HepG2 (cell line): ENCODE measurements around the gene POC1B. TPM values are rescaled to one million over a fixed set of nuclear protein-coding genes. Genes with fewer than 3 reads are reported as not detected.
A peak's percentile ranks its signal among the peaks of the same experiment; 100 is the strongest.

Experiments used
- ATAC-seq: fragments of 200-7000 bp; cut with Tn5 transposase; 3 replicates; pipeline ENCODE4 v1.9.1; 2020; ENCODE audit warnings: mild to moderate bottlenecking, moderate library complexity
- BruUV-seq: library from RNA; stranded (reverse); fragments of 400-500 nt; replicated peaks from 2 replicates; lab custom pipeline; 2021; lab: Mats Ljungman, UMichigan
- CTCF ChIA-PET: fragments of 300-600 bp; formaldehyde crosslinking; extraction: SDS; loops from one replicate; lab custom pipeline; 2021; ENCODE audit warnings: low total read pairs, inconsistent platforms, low intra/inter-chr PET ratio; lab: Yijun Ruan, JAX
- POLR2A ChIA-PET: fragments of 350-600 bp; sonication (Branson Sonifier 250); formaldehyde crosslinking; loops from one replicate; lab custom pipeline; 2020; ENCODE audit warnings: antibody characterized with exemption, inconsistent platforms; lab: Yijun Ruan, JAX
- DNase-seq: peaks from one replicate; pipeline ENCODE4 v3.0.0-alpha.2; 2015; ENCODE audit warnings: low spot score
- FAIRE-seq: peaks from 3 replicates; lab custom pipeline; 2011; peaks lifted over from hg19 to GRCh38; lab: Jason Lieb, UNC
- H2AFZ ChIP-seq: one replicate; pipeline ENCODE4 v1.6.1; 2011; ENCODE audit warnings: low read length, inconsistent platforms
- H3K27ac ChIP-seq: fragments of 300-600 bp; 3 replicates; pipeline ENCODE4 v1.8.0; 2011; ENCODE audit warnings: mixed run types, mild to moderate bottlenecking, mixed read lengths, low read length, inconsistent platforms; ENCODE audit not compliant: insufficient read depth; ENCODE audit errors: extremely low read length
- H3K27me3 ChIP-seq, 2 experiments: fragments of 200-600 bp in 1 of 2; 2 replicates in 1 of 2; 3 replicates in 1 of 2; pipeline versions ENCODE4 v1.6.0 to v1.8.0; 2011; ENCODE audit warnings: low read length in 2 of 2, mild to moderate bottlenecking in 2 of 2, moderate library complexity in 2 of 2, inconsistent platforms in 1 of 2; ENCODE audit not compliant: insufficient read depth in 2 of 2, control insufficient read depth in 1 of 2
- H3K36me3 ChIP-seq, 2 experiments: fragments of 200-600 bp in 1 of 2; replicated peaks in 1 of 2; 2 replicates in 1 of 2; 3 replicates in 1 of 2; pipeline versions ENCODE4 v1.5.1 to v1.8.0; 2011; ENCODE audit warnings: low read length in 2 of 2, inconsistent platforms in 1 of 2; ENCODE audit not compliant: insufficient read depth in 2 of 2, control insufficient read depth in 1 of 2
- H3K4me1 ChIP-seq: 2 replicates; pipeline ENCODE4 v1.5.1; 2012; ENCODE audit warnings: low read length, inconsistent platforms; ENCODE audit not compliant: insufficient read depth
- H3K4me2 ChIP-seq: 2 replicates; pipeline ENCODE4 v1.6.0; 2011; ENCODE audit warnings: low read depth, low read length, inconsistent platforms
- H3K4me3 ChIP-seq, 3 experiments: fragments of 200-600 bp in 1 of 3; sonication (generic), shearing (Covaris generic) in 1 of 3; replicated peaks in 1 of 3; 2 replicates each; pipeline ENCODE4 v1.5.1; 2011 to 2016; ENCODE audit warnings: low read length in 3 of 3, inconsistent platforms in 2 of 3, low read depth in 2 of 3, mild to moderate bottlenecking in 2 of 3, control low read depth in 1 of 3, mixed read lengths in 1 of 3; ENCODE audit not compliant: insufficient read depth in 1 of 3
- H3K79me2 ChIP-seq: one replicate; pipeline ENCODE4 v1.6.1; 2011; ENCODE audit warnings: low read length, inconsistent platforms; ENCODE audit not compliant: insufficient read depth
- H3K9ac ChIP-seq: 2 replicates; pipeline ENCODE4 v1.6.0; 2011; ENCODE audit warnings: mild to moderate bottlenecking, low read depth, low read length, inconsistent platforms; ENCODE audit not compliant: insufficient read depth
- H3K9me3 ChIP-seq: 2 replicates; pipeline ENCODE4 v1.5.1; 2012; ENCODE audit warnings: mild to moderate bottlenecking, low read length
- H4K20me1 ChIP-seq: 2 replicates; pipeline ENCODE4 v1.6.0; 2011; ENCODE audit warnings: inconsistent platforms, mild to moderate bottlenecking, low read length, moderate library complexity; ENCODE audit not compliant: insufficient read depth
- DDIT3 ChIP-seq: sonication (generic); formaldehyde crosslinking; IDR thresholded peaks from 2 replicates; pipeline ENCODE4 v1.4.0; 2020; ENCODE audit warnings: mild to moderate bottlenecking, missing genetic modification reagents
- FOXC1 ChIP-seq: sonication (generic); formaldehyde crosslinking; IDR thresholded peaks from 2 replicates; pipeline ENCODE4 v1.8.0; 2022; ENCODE audit warnings: mild to moderate bottlenecking, missing genetic modification reagents, borderline replicate concordance
- LRRFIP1 ChIP-seq: sonication (generic); formaldehyde crosslinking; conservative IDR thresholded peaks from 2 replicates; pipeline ENCODE4 v1.4.0; 2020; ENCODE audit warnings: missing genetic modification reagents
- MAF1 ChIP-seq: sonication (generic); formaldehyde crosslinking; IDR thresholded peaks from 2 replicates; pipeline ENCODE4 v1.5.0; 2020; ENCODE audit warnings: missing genetic modification reagents, borderline replicate concordance
- MLX ChIP-seq: IDR thresholded peaks from 2 replicates; pipeline ENCODE4 v1.6.1; 2016
- NFRKB ChIP-seq: fragments of 450-650 bp; IDR thresholded peaks from 2 replicates; pipeline ENCODE4 v1.6.1; 2017
- ZBTB26 ChIP-seq: IDR thresholded peaks from 2 replicates; pipeline ENCODE4 v1.6.1; 2016; ENCODE audit warnings: missing compliant biosample characterization, missing genetic modification reagents, borderline replicate concordance
- WGBS: methylation state at CpG from one replicate; pipeline ENCODE4 v1.1.6; 2017; ENCODE audit warnings: low lambda C conversion rate; 5-methylcytosine and 5-hydroxymethylcytosine counted together
- in situ Hi-C: cut with HindIII; loops from 2 replicates; pipeline ENCODE4 v1.10.0; 2017; ENCODE audit warnings: low pct_unique_long_range_greater_than_20kb; ENCODE audit not compliant: extremely low pct_ligation_motif_present
- intact Hi-C: fragments of 100-400 bp; cut with micrococcal nuclease; formaldehyde crosslinking; loops from one replicate; pipeline ENCODE4 v1.10.0; 2022; ENCODE audit not compliant: unreplicated experiment
- polyA plus RNA-seq, 8 experiments: library from polyadenylated mRNA; depleted of rRNA in 3 of 8; stranded (reverse) in 7 of 8; unstranded in 1 of 8; fragments of >200 nt; fragmentation: Illumina TruSeq in 4 of 8; extraction: Trizol in 4 of 8; gene quantifications; 2 replicates each; pipeline versions ENCODE4 v1.2.1 to v1.2.3, GENCODE V29; 2011 to 2016; ENCODE audit warnings: low read depth in 4 of 8, missing spikeins in 1 of 8, mixed read lengths in 1 of 8; ENCODE audit not compliant: insufficient read depth in 1 of 8
- total RNA-seq, 5 experiments: library from RNA; depleted of rRNA; stranded (reverse); fragments of >200 nt; fragmentation: Illumina TruSeq; extraction: Trizol; gene quantifications; 2 replicates each; pipeline ENCODE4 v1.2.3, GENCODE V29; 2016; ENCODE audit warnings: low read depth in 1 of 5
- TF ChIP-seq, protein P1 (sequence below): sonication (generic); formaldehyde crosslinking; IDR thresholded peaks from 2 replicates; pipeline ENCODE4 v1.4.0; 2020; ENCODE audit warnings: missing genetic modification reagents

POC1B gene
- total and polyA plus RNA-seq, 2 of the 13 experiments (the other 11 are each of a cell fraction or from before 2014, with no cell fraction given): 9.3 to 11.0 TPM

- no peak for TF ChIP-seq ZBTB26 (CRISPR knock-in tag)
- no peak for TF ChIP-seq LRRFIP1 (CRISPR knock-in tag)
- TF ChIP-seq, protein P1, sequence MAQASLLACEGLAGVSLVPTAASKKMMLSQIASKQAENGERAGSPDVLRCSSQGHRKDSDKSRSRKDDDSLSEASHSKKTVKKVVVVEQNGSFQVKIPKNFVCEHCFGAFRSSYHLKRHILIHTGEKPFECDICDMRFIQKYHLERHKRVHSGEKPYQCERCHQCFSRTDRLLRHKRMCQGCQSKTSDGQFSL (CRISPR knock-in tag): no peak
- no peak for TF ChIP-seq MAF1 (CRISPR knock-in tag)
- TF ChIP-seq MLX (CRISPR knock-in tag): no peak
These were observed 4.3 kb downstream of the POC1B start (continued) for GRCh38 chr12:89521364-89522223.

DNA sequence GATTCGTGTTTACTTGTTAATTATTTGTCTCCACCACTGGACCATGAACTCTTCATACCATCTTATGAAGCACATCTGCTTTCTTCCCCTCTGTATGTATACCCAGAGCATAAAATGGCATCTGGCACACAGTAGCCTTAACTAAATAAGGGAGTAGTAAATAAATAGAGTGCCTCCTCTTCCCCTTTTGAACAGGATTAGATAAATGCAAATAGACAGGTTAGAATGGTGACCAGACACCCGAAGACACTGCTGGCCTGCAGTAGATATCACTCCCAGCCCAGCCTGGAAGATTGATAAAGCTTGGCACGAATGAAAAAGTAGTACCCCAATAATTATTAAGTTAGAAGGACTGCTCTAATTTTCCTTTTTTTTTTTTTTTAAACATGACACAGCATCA, 8.1 kb downstream of the POC1B start:
- ATAC-seq: peak; percentile 47; the same call in 2 of the 3 replicates
- in situ Hi-C loops: no loop called here
- H2AFZ ChIP-seq: no peak overlapping the region
- H3K36me3 ChIP-seq: no peaks in the 10 kb centered on the region
- peaks cover 46% of the 10 kb centered on the region for H3K4me1 ChIP-seq
- no peaks in the 10 kb centered on the region for H4K20me1 ChIP-seq
- no peak overlapping the region for H3K9ac ChIP-seq
- intact Hi-C loops: no loop called here
- no peak for DNase-seq
- no peak overlapping the region for H3K4me3 ChIP-seq
- TF ChIP-seq FOXC1 (CRISPR knock-in tag) (no peak), NFRKB (no peak), DDIT3 (CRISPR knock-in tag) (no peak)
- FAIRE-seq: no peak
- 57% methylated on average over 3 of the region's 3 CpGs for WGBS
- BruUV-seq: no TSS peak
- peaks cover 27% of the 10 kb centered on the region for H3K79me2 ChIP-seq
- no peaks in the 10 kb centered on the region for H3K27me3 ChIP-seq
- H3K27ac ChIP-seq: no peak overlapping the region
- no peaks in the 10 kb centered on the region for H3K9me3 ChIP-seq
- POLR2A ChIA-PET: no interaction called here
- CTCF ChIA-PET: no interaction called here
- H3K4me2 ChIP-seq: no peak overlapping the region
